Measurements from ENCODE around the gene CAAP1. TPM values are rescaled to one million over a fixed set of nuclear protein-coding genes. Genes with fewer than 3 reads are reported as not detected.
"Not testable (repeated sequence)": the region's sequence is repeated elsewhere in the genome, so short reads cannot be mapped to it uniquely, and the experiment has no call there.

The CAAP1 gene
- total RNA-seq, 1 experiment from 2014 or later, result 12.5 TPM

GRCh38 chr9:26833792-26834191 is 58.8 kb downstream of the CAAP1 start:
- H3K27ac Mint-ChIP-seq (ENCODE audit: unreplicated experiment), result no peak overlapping the region
- CTCF ChIA-PET, result no interaction called here
- H3K4me3 Mint-ChIP-seq (ENCODE audit: low read depth, unreplicated experiment), result no peak overlapping the region
- TF ChIP-seq, protein P1, sequence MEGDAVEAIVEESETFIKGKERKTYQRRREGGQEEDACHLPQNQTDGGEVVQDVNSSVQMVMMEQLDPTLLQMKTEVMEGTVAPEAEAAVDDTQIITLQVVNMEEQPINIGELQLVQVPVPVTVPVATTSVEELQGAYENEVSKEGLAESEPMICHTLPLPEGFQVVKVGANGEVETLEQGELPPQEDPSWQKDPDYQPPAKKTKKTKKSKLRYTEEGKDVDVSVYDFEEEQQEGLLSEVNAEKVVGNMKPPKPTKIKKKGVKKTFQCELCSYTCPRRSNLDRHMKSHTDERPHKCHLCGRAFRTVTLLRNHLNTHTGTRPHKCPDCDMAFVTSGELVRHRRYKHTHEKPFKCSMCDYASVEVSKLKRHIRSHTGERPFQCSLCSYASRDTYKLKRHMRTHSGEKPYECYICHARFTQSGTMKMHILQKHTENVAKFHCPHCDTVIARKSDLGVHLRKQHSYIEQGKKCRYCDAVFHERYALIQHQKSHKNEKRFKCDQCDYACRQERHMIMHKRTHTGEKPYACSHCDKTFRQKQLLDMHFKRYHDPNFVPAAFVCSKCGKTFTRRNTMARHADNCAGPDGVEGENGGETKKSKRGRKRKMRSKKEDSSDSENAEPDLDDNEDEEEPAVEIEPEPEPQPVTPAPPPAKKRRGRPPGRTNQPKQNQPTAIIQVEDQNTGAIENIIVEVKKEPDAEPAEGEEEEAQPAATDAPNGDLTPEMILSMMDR (IDR thresholded peaks at IDR 0.05; ENCODE audit: unreplicated experiment), result no peak
- no peaks in the 10 kb centered on the region for H3K4me1 Mint-ChIP-seq (ENCODE audit: low read depth, unreplicated experiment)
- peaks cover under 1% of the 10 kb centered on the region for H3K9me3 Mint-ChIP-seq (ENCODE audit: low read depth, unreplicated experiment)
- no TSS peak for BruUV-seq (replicated peaks)
- DNase-seq, result no peak
- H3K27me3 Mint-ChIP-seq (ENCODE audit: unreplicated experiment), result no peaks in the 10 kb centered on the region
- H3K36me3 Mint-ChIP-seq (ENCODE audit: insufficient read depth, unreplicated experiment), result no peaks in the 10 kb centered on the region
- intact Hi-C loops (cut with micrococcal nuclease; ENCODE audit: unreplicated experiment), result no loop called here

GRCh38 chr9:26828391-26828955 is 64.1 kb downstream of the CAAP1 start:
- H3K9me3 Mint-ChIP-seq (ENCODE audit: low read depth, unreplicated experiment); H3K36me3 Mint-ChIP-seq (ENCODE audit: insufficient read depth, unreplicated experiment); intact Hi-C loops (cut with micrococcal nuclease; ENCODE audit: unreplicated experiment); DNase-seq; H3K27me3 Mint-ChIP-seq (ENCODE audit: unreplicated experiment); CTCF ChIA-PET; H3K4me3 Mint-ChIP-seq (ENCODE audit: low read depth, unreplicated experiment); BruUV-seq (replicated peaks); H3K4me1 Mint-ChIP-seq (ENCODE audit: low read depth, unreplicated experiment); H3K27ac Mint-ChIP-seq (ENCODE audit: unreplicated experiment): not testable (repeated sequence)

DNA sequence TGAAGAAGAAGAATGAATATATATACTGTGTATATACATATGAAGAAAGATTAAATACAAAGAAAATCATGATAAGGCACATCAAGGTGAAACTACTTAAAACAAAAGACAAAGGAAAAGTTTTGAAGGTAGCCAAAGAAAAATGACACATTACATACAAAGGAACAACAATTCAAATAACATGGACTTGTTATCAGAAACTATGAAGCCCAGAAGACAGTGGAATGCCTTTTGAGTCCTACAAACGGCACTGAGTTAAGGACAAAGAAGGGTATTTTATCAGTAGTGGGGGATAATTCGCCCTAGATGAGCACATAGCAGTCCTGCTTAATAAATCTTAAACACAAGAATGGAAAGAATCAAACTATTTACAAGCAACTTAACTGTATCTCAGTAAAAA is 77.8 kb downstream of the CAAP1 start:
- CTCF ChIA-PET, result no interaction called here
- intact Hi-C loops (cut with micrococcal nuclease; ENCODE audit: unreplicated experiment), result no loop called here
- no peak overlapping the region for H3K27ac Mint-ChIP-seq (ENCODE audit: unreplicated experiment)
- no peak for DNase-seq
- H3K27me3 Mint-ChIP-seq (ENCODE audit: unreplicated experiment), result no peaks in the 10 kb centered on the region
- no peak overlapping the region for H3K4me3 Mint-ChIP-seq (ENCODE audit: low read depth, unreplicated experiment)
- H3K9me3 Mint-ChIP-seq (ENCODE audit: low read depth, unreplicated experiment), result no peaks in the 10 kb centered on the region
- BruUV-seq (replicated peaks), result no TSS peak
- H3K36me3 Mint-ChIP-seq (ENCODE audit: insufficient read depth, unreplicated experiment), result no peaks in the 10 kb centered on the region
- TF ChIP-seq, protein P1 (IDR thresholded peaks at IDR 0.05; ENCODE audit: unreplicated experiment), result no peak
- H3K4me1 Mint-ChIP-seq (ENCODE audit: low read depth, unreplicated experiment), result no peaks in the 10 kb centered on the region

DNA sequence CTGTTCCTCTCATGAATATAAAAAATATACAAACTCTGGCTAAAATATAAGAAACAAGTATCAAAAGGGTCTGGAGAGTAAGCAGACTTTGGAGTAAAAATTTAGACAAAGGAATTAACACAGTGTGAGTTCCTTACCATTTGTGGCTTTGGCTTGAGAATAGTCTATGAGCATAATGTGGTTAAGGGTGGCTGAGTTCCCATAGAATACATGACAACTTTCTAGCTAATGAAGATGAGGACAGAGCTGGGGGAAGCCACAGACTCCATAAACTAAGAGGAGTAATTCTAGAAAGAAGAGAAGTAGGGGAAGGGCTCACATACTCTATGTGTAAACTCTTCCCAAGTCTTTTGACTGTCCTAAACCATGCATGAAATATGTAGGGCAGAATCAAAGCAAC is 79.4 kb downstream of the CAAP1 start:
- BruUV-seq (replicated peaks), result no TSS peak
- Mint-ChIP-seq H3K27me3 (ENCODE audit: unreplicated experiment) (no peaks in the 10 kb centered on the region), H3K4me1 (ENCODE audit: low read depth, unreplicated experiment) (no peaks in the 10 kb centered on the region), H3K9me3 (ENCODE audit: low read depth, unreplicated experiment) (no peaks in the 10 kb centered on the region), H3K36me3 (ENCODE audit: insufficient read depth, unreplicated experiment) (no peaks in the 10 kb centered on the region), H3K4me3 (ENCODE audit: low read depth, unreplicated experiment) (no peak overlapping the region), H3K27ac (ENCODE audit: unreplicated experiment) (no peak overlapping the region)
- TF ChIP-seq, protein P1 (IDR thresholded peaks at IDR 0.05; ENCODE audit: unreplicated experiment), result no peak
- DNase-seq, result no peak
- CTCF ChIA-PET, result no interaction called here
- intact Hi-C loops (cut with micrococcal nuclease; ENCODE audit: unreplicated experiment), result no loop called here

DNA sequence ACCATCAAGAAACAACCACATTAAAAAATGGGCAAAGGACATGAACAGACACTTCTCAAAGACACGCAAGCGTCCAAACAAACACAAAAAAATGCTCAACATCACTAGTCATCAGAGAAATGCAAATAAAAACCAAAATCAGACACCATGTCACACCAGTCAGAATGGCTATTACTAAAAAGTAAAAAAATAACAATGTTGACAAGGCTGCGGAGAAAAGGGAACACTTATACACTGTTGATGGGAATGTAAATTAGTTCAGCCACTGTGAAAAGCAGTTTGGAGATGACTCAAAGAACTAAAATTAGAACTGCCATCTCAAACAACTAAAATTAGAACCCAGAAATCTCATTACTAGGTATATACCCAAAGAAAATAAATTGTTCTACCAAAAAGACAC is 80.4 kb downstream of the CAAP1 start:
- TF ChIP-seq, protein P1 (IDR thresholded peaks at IDR 0.05; ENCODE audit: unreplicated experiment), result no peak
- H3K27ac Mint-ChIP-seq (ENCODE audit: unreplicated experiment), result no peak overlapping the region
- H3K36me3 Mint-ChIP-seq (ENCODE audit: insufficient read depth, unreplicated experiment), result no peaks in the 10 kb centered on the region
- CTCF ChIA-PET, result no interaction called here
- no TSS peak for BruUV-seq (replicated peaks)
- H3K27me3 Mint-ChIP-seq (ENCODE audit: unreplicated experiment), result no peaks in the 10 kb centered on the region
- no peaks in the 10 kb centered on the region for H3K9me3 Mint-ChIP-seq (ENCODE audit: low read depth, unreplicated experiment)
- H3K4me3 Mint-ChIP-seq (ENCODE audit: low read depth, unreplicated experiment), result no peak overlapping the region
- no peak for DNase-seq
- H3K4me1 Mint-ChIP-seq (ENCODE audit: low read depth, unreplicated experiment), result no peaks in the 10 kb centered on the region
- intact Hi-C loops (cut with micrococcal nuclease; ENCODE audit: unreplicated experiment), result no loop called here
